Liver (tissue), 9 donors: Measurements from ENCODE around the gene APOC1. TPM values are rescaled to one million over a fixed set of nuclear protein-coding genes. Genes with fewer than 3 reads are reported as not detected.
A peak's percentile ranks its signal among the peaks of the same experiment; 100 is the strongest.

ENCODE experiments used
- DNase-seq: peaks from one replicate; pipeline ENCODE4 v3.0.0-alpha.2; 2017; ENCODE audit warnings: low spot score
- H3K27ac ChIP-seq, 2 donors: one replicate each; pipeline ENCODE4 v1.7.0; 2013; ENCODE audit warnings: inconsistent platforms in 2 of 2, low read length in 2 of 2, control low read depth in 1 of 2, low read depth in 1 of 2, mild to moderate bottlenecking in 1 of 2
- H3K27me3 ChIP-seq, 4 donors: one replicate each; pipeline versions ENCODE4 v1.6.1 to v1.7.0; 2013; ENCODE audit warnings: low read length in 3 of 4, inconsistent platforms in 1 of 4, mild to moderate bottlenecking in 1 of 4, moderate library complexity in 1 of 4; ENCODE audit not compliant: control insufficient read depth in 4 of 4, insufficient read depth in 4 of 4
- H3K36me3 ChIP-seq, 4 donors: one replicate each; pipeline versions ENCODE4 v1.6.1 to v1.7.0; 2013; ENCODE audit warnings: low read length in 3 of 4, mild to moderate bottlenecking in 3 of 4, low read depth in 1 of 4, moderate library complexity in 1 of 4; ENCODE audit not compliant: control insufficient read depth in 4 of 4, insufficient read depth in 3 of 4
- H3K4me1 ChIP-seq, 4 donors: one replicate each; pipeline versions ENCODE4 v1.6.1 to v1.7.0; 2013; ENCODE audit warnings: low read length in 3 of 4, mild to moderate bottlenecking in 3 of 4, moderate library complexity in 1 of 4; ENCODE audit not compliant: control insufficient read depth in 4 of 4, insufficient read depth in 4 of 4
- H3K4me3 ChIP-seq, 3 donors: one replicate each; pipeline versions ENCODE4 v1.6.1 to v1.7.0; 2013; ENCODE audit warnings: low read length in 3 of 3, control low read depth in 1 of 3, low read depth in 1 of 3, mild to moderate bottlenecking in 1 of 3
- H3K9ac ChIP-seq, 2 donors: one replicate each; pipeline ENCODE4 v1.7.0; 2013; ENCODE audit warnings: low read length in 2 of 2, mild to moderate bottlenecking in 2 of 2, moderate library complexity in 2 of 2, control low read depth in 1 of 2, low read depth in 1 of 2
- H3K9me3 ChIP-seq, 4 donors: one replicate each; pipeline versions ENCODE4 v1.6.1 to v1.7.0; 2013; ENCODE audit warnings: low read length in 3 of 4; ENCODE audit not compliant: control insufficient read depth in 4 of 4
- ATF3 ChIP-seq: IDR thresholded peaks from 2 replicates; pipeline ENCODE4 v1.6.1; 2016; ENCODE audit warnings: antibody characterized with exemption
- CTCF ChIP-seq: fragments of 150-350 bp; IDR thresholded peaks from 2 replicates; pipeline ENCODE4 v1.5.1; 2017; ENCODE audit warnings: improper control_type of control experiment, low read depth, low read length; ENCODE audit not compliant: missing input control
- EGR1 ChIP-seq, 2 donors: IDR thresholded peaks; 2 replicates each; pipeline ENCODE4 v1.6.1; 2016 to 2018; ENCODE audit warnings: antibody characterized with exemption in 2 of 2, low read depth in 2 of 2
- FOXA1 ChIP-seq: IDR thresholded peaks from 2 replicates; pipeline ENCODE4 v1.6.1; 2016; ENCODE audit warnings: antibody characterized with exemption
- FOXA2 ChIP-seq: IDR thresholded peaks from 2 replicates; pipeline ENCODE4 v1.6.1; 2016; ENCODE audit warnings: antibody characterized with exemption
- GABPA ChIP-seq, 2 donors: IDR thresholded peaks in 1 of 2; conservative IDR thresholded peaks in 1 of 2; 2 replicates each; pipeline ENCODE4 v1.6.1; 2016; ENCODE audit warnings: antibody characterized with exemption in 2 of 2, mild to moderate bottlenecking in 1 of 2, moderate library complexity in 1 of 2
- HNF4A ChIP-seq, 2 donors: conservative IDR thresholded peaks; 2 replicates each; pipeline ENCODE4 v1.6.1; 2016; ENCODE audit warnings: antibody characterized with exemption in 2 of 2, mild to moderate bottlenecking in 2 of 2
- HNF4G ChIP-seq: IDR thresholded peaks from 2 replicates; pipeline ENCODE4 v1.6.1; 2016; ENCODE audit warnings: antibody characterized with exemption
- JUND ChIP-seq, 2 donors: IDR thresholded peaks; 2 replicates each; pipeline ENCODE4 v1.6.1; 2016; ENCODE audit warnings: antibody characterized with exemption in 2 of 2
- MAX ChIP-seq: IDR thresholded peaks from 2 replicates; pipeline ENCODE4 v1.6.1; 2016; ENCODE audit warnings: antibody characterized with exemption
- NR2F2 ChIP-seq: IDR thresholded peaks from 2 replicates; pipeline ENCODE4 v1.6.1; 2016; ENCODE audit warnings: antibody characterized with exemption
- RAD21 ChIP-seq, 2 donors: IDR thresholded peaks; 2 replicates each; pipeline ENCODE4 v1.6.1; 2016; ENCODE audit warnings: antibody characterized with exemption in 2 of 2, mild to moderate bottlenecking in 2 of 2
- REST ChIP-seq: IDR thresholded peaks from 2 replicates; pipeline ENCODE4 v1.6.1; 2016; ENCODE audit warnings: antibody characterized with exemption, mild to moderate bottlenecking
- RXRA ChIP-seq, 2 donors: IDR thresholded peaks; 2 replicates each; pipeline ENCODE4 v1.6.1; 2017 to 2018; ENCODE audit warnings: antibody characterized with exemption in 2 of 2, mild to moderate bottlenecking in 1 of 2
- SP1 ChIP-seq: IDR thresholded peaks from 2 replicates; pipeline ENCODE4 v1.6.1; 2018; ENCODE audit warnings: antibody characterized with exemption, mild to moderate bottlenecking
- TAF1 ChIP-seq: conservative IDR thresholded peaks from 2 replicates; pipeline ENCODE4 v1.6.1; 2016; ENCODE audit warnings: antibody characterized with exemption, mild to moderate bottlenecking
- YY1 ChIP-seq: IDR thresholded peaks from 2 replicates; pipeline ENCODE4 v1.6.1; 2016; ENCODE audit warnings: antibody characterized with exemption, mild to moderate bottlenecking
- ZBTB33 ChIP-seq: IDR thresholded peaks from 2 replicates; pipeline ENCODE4 v1.6.1; 2016; ENCODE audit warnings: antibody characterized with exemption
- WGBS: extraction: QIAGEN DNeasy Blood & Tissue Kit; methylation state at CpG from one replicate; pipeline ENCODE4 v1.1.7; 2013; 5-methylcytosine and 5-hydroxymethylcytosine counted together
- polyA plus RNA-seq, 2 donors: library from polyadenylated mRNA; stranded (reverse) in 1 of 2; unstranded in 1 of 2; fragments of 200-250 nt in 1 of 2; fragments of >200 nt in 1 of 2; fragmentation: Nextera tagmentation in 1 of 2; extraction: Ambion mirVana in 1 of 2; gene quantifications; one replicate each; pipeline versions ENCODE4 v1.2.1 to v1.2.3, GENCODE V29; 2013 to 2015
- total RNA-seq, 2 donors: library from RNA; depleted of rRNA; stranded (reverse); fragments of >200 nt; gene quantifications; one replicate each; pipeline ENCODE4 v1.2.3, GENCODE V29; 2014
- donor health status: healthy.
- donor health status: healthy.
- donor health status: healthy.
- donor health status: healthy.
- donor health status: healthy.

APOC1 gene
- total and polyA plus RNA-seq, 4 donors, result 612 to 10,095 (median 2,966) TPM

GRCh38 chr19:44867578-44867977 lies 46.8 kb upstream of the APOC1 start:
- Histone ChIP-seq H3K9ac (no peak overlapping the region), H3K4me1 (peaks cover 0 to 2% (median 0%) of the 10 kb centered on the region in 4 donors), H3K27me3 (no peaks in the 10 kb centered on the region), H3K27ac (no peak overlapping the region), H3K9me3 (no peaks in the 10 kb centered on the region), H3K4me3 (no peak overlapping the region), H3K36me3 (peaks cover 7 to 30% (median 16%) of the 10 kb centered on the region in 4 donors)
- TF ChIP-seq YY1 (no peak), EGR1 (IDR thresholded peaks at IDR 0.05; ENCODE audit: low read depth in 2 of 2) (no peak), HNF4A (conservative IDR thresholded peaks at IDR 0.05) (peak in 1 of 2 donors; percentile 29), GABPA (IDR thresholded peaks at IDR 0.05 in 1 of 2, conservative IDR thresholded peaks at IDR 0.05 in 1 of 2) (no peak)
- WGBS, result 86% methylated on average over 12 of the region's 12 CpGs
- no peak for DNase-seq

GRCh38 chr19:44869733-44870470 lies 44.5 kb upstream of the APOC1 start:
- peaks cover 0 to 2% (median 0%) of the 10 kb centered on the region in 4 donors for H3K4me1 ChIP-seq
- H3K9me3 ChIP-seq, result no peaks in the 10 kb centered on the region
- peaks cover 17 to 52% (median 27%) of the 10 kb centered on the region in 4 donors for H3K36me3 ChIP-seq
- H3K27me3 ChIP-seq, result no peaks in the 10 kb centered on the region
- no peak for DNase-seq
- peak overlapping the region in 1 of 2 donors; percentile 14 for H3K27ac ChIP-seq
- H3K9ac ChIP-seq, result no peak overlapping the region
- TF ChIP-seq FOXA1 (no peak), JUND (IDR thresholded peaks at IDR 0.05) (no peak), HNF4A (conservative IDR thresholded peaks at IDR 0.05) (no peak), ATF3 (no peak), FOXA2 (no peak), SP1 (no peak), RXRA (IDR thresholded peaks at IDR 0.05) (no peak), NR2F2 (no peak), YY1 (no peak), MAX (no peak), REST (no peak), EGR1 (IDR thresholded peaks at IDR 0.05; ENCODE audit: low read depth in 2 of 2) (no peak), RAD21 (IDR thresholded peaks at IDR 0.05) (no peak), ZBTB33 (no peak), GABPA (IDR thresholded peaks at IDR 0.05 in 1 of 2, conservative IDR thresholded peaks at IDR 0.05 in 1 of 2) (no peak), CTCF (no peak), HNF4G (no peak), TAF1 (no peak)
- 75% methylated on average over 13 of the region's 13 CpGs for WGBS
- no peak overlapping the region for H3K4me3 ChIP-seq
